ENCODE measurements around the gene MUS81. TPM values are rescaled to one million over a fixed set of nuclear protein-coding genes. Genes with fewer than 3 reads are reported as not detected.

MUS81 gene
- total and polyA plus RNA-seq, 2 donors (not counting 3 experiments of a cell fraction or from before 2014, with no cell fraction given) = 57.9 to 76.9 TPM

- Histone ChIP-seq H3K4me2 (ENCODE audit: insufficient read depth, low read length) (no peak overlapping the region), H3K79me2 (ENCODE audit: control insufficient read depth, insufficient read depth, low read length) (no peaks in the 10 kb centered on the region), H2AFZ (ENCODE audit: low read depth, low read length) (no peak overlapping the region), H3K9me3 (replicated peaks; ENCODE audit: control insufficient read depth, insufficient read depth, low read length) (no peaks in the 10 kb centered on the region), H3K4me3 (replicated peaks in 1 of 3; ENCODE audit: insufficient read depth in 1 of 3, low read depth in 1 of 3, low read length in 3 of 3) (no peak overlapping the region), H4K20me1 (replicated peaks; ENCODE audit: control insufficient read depth, extremely low read depth, insufficient read depth, low read length) (no peaks in the 10 kb centered on the region), H3K4me1 (ENCODE audit: control insufficient read depth, extremely low read depth, insufficient read depth, low read length) (no peaks in the 10 kb centered on the region), H3K36me3 (ENCODE audit: control insufficient read depth in 2 of 2, extremely low read depth in 1 of 2, insufficient read depth in 2 of 2, low read length in 2 of 2) (no peaks in the 10 kb centered on the region), H3K9me1 (replicated peaks; ENCODE audit: control insufficient read depth, extremely low read depth, insufficient read depth, low read length) (no peaks in the 10 kb centered on the region), H3K9ac (replicated peaks; ENCODE audit: extremely low read depth, insufficient read depth, low read length) (no peak overlapping the region), H3K27me3 (ENCODE audit: control insufficient read depth in 2 of 2, insufficient read depth in 2 of 2, low read length in 2 of 2) (no peaks in the 10 kb centered on the region), H3K27ac (ENCODE audit: insufficient read depth, low read depth, low read length) (no peak overlapping the region)
- FAIRE-seq (no peak), DNase-seq (ENCODE audit: low read depth, low spot score) (no peak)
- POLR2A ChIA-PET = no interaction called here
- dilution Hi-C loops (cut with MboI; ENCODE audit: extremely low pct_ligation_motif_present, low sequenced_read_pairs) = no loop called here
- CTCF ChIA-PET = interaction anchor here (1.6 to 2.5 kb wide), 2 partner anchors 12 to 64 kb away, joined by 5 to 9 read pairs; partner anchors contain the start of gene AP5B1
- no TSS peak for BruUV-seq (replicated peaks)
- intact Hi-C loops (cut with micrococcal nuclease) = no loop called here
- TF ChIP-seq, protein P1, sequence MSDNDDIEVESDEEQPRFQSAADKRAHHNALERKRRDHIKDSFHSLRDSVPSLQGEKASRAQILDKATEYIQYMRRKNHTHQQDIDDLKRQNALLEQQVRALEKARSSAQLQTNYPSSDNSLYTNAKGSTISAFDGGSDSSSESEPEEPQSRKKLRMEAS (IDR thresholded peaks at IDR 0.05; ENCODE audit: insufficient read depth, insufficient read length) = no peak
These were observed 15.9 kb upstream of the MUS81 start for GRCh38 chr11:65844231-65844872.

DNA sequence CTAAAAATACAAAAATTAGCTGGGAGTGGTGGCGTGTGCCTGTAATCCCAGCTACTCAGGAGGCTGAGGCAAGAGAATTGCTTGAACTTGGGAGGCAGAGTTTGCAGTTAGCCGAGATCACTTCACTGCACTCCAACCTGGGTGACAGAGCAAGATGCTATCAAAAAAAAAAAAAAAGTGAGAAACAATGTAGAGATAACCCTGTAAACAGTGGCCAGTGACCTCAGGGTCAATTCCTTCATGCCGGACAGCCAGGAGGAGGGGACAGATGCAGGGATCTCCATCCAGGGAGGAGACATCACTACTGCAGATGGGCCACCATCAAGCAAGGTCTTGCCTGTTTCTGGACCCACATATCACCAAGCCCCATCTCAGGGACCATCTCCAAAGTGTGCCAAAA lies 12.5 kb upstream of the MUS81 start:
- Histone ChIP-seq H3K36me3 (ENCODE audit: control insufficient read depth in 2 of 2, extremely low read depth in 1 of 2, insufficient read depth in 2 of 2, low read length in 2 of 2) (peaks cover 0 to 11% of the 10 kb centered on the region in 2 experiments), H3K9me1 (replicated peaks; ENCODE audit: control insufficient read depth, extremely low read depth, insufficient read depth, low read length) (no peaks in the 10 kb centered on the region), H3K27ac (ENCODE audit: insufficient read depth, low read depth, low read length) (no peak overlapping the region), H3K4me3 (replicated peaks in 1 of 3; ENCODE audit: insufficient read depth in 1 of 3, low read depth in 1 of 3, low read length in 3 of 3) (no peak overlapping the region), H4K20me1 (replicated peaks; ENCODE audit: control insufficient read depth, extremely low read depth, insufficient read depth, low read length) (no peaks in the 10 kb centered on the region), H2AFZ (ENCODE audit: low read depth, low read length) (no peak overlapping the region), H3K4me1 (ENCODE audit: control insufficient read depth, extremely low read depth, insufficient read depth, low read length) (no peaks in the 10 kb centered on the region), H3K4me2 (ENCODE audit: insufficient read depth, low read length) (no peak overlapping the region), H3K79me2 (ENCODE audit: control insufficient read depth, insufficient read depth, low read length) (no peaks in the 10 kb centered on the region), H3K9ac (replicated peaks; ENCODE audit: extremely low read depth, insufficient read depth, low read length) (no peak overlapping the region), H3K27me3 (ENCODE audit: control insufficient read depth in 2 of 2, insufficient read depth in 2 of 2, low read length in 2 of 2) (no peaks in the 10 kb centered on the region), H3K9me3 (replicated peaks; ENCODE audit: control insufficient read depth, insufficient read depth, low read length) (no peaks in the 10 kb centered on the region)
- BruUV-seq (replicated peaks) = no TSS peak
- no peak for TF ChIP-seq POLR2AphosphoS5 (IDR thresholded peaks at IDR 0.05; ENCODE audit: insufficient read depth, low read depth, low read length)
- TF ChIP-seq EZH2 (IDR thresholded peaks at IDR 0.05; ENCODE audit: borderline replicate concordance, low read depth, low read length, severe bottlenecking) = no peak
- TF ChIP-seq GATA2 (IDR thresholded peaks at IDR 0.05; ENCODE audit: insufficient read depth, insufficient read length, low read depth, low read length) = no peak
- TF ChIP-seq JUN (IDR thresholded peaks at IDR 0.05; ENCODE audit: borderline replicate concordance, insufficient read depth, insufficient read length, low read depth) = no peak
- TF ChIP-seq POLR2A (IDR thresholded peaks at IDR 0.05; ENCODE audit: low read depth, low read length) = no peak
- TF ChIP-seq, protein P1 (IDR thresholded peaks at IDR 0.05; ENCODE audit: insufficient read depth, insufficient read length) = no peak
- TF ChIP-seq CTCF (IDR thresholded peaks at IDR 0.05; ENCODE audit: extremely low read depth in 1 of 2, insufficient read depth in 1 of 2, low read depth in 1 of 2, low read length in 2 of 2) = no peak
- no peak for TF ChIP-seq FOS (IDR thresholded peaks at IDR 0.05; ENCODE audit: borderline replicate concordance, insufficient read depth, low read length)
- FAIRE-seq (no peak), DNase-seq (ENCODE audit: low read depth, low spot score) (no peak)
- intact Hi-C loops (cut with micrococcal nuclease) = no loop called here
- dilution Hi-C loops (cut with MboI; ENCODE audit: extremely low pct_ligation_motif_present, low sequenced_read_pairs) = no loop called here
- CTCF ChIA-PET = interaction anchor here (1.3 to 2.8 kb wide), 2 partner anchors 10 to 15 kb away, joined by 6 read pairs; no protein-coding TSS in a partner anchor
- POLR2A ChIA-PET = no interaction called here

Data from endothelial cell of umbilical vein (primary cell).